IMR-90 (cell line): ENCODE measurements around the gene MEX3A.

Experiments used
- CTCF ChIP-seq: conservative IDR thresholded peaks from 2 replicates; pipeline ENCODE4 v1.5.1; 2012; ENCODE audit warnings: mild to moderate bottlenecking, low read depth, low read length, improper control_type of control experiment
- ELK1 ChIP-seq: fragments of 150-350 bp; IDR thresholded peaks from 2 replicates; pipeline ENCODE4 v1.6.1; 2016; ENCODE audit warnings: low read depth, mild to moderate bottlenecking, low read length, moderate library complexity, borderline replicate concordance
- MAFK ChIP-seq: IDR thresholded peaks from 2 replicates; pipeline ENCODE4 v1.6.1; 2012; ENCODE audit warnings: low read depth, low read length, improper control_type of control experiment
- MAZ ChIP-seq: IDR thresholded peaks from 2 replicates; pipeline ENCODE4 v1.6.1; 2012; ENCODE audit warnings: low read depth, mild to moderate bottlenecking, low read length, improper control_type of control experiment, moderate library complexity, borderline replicate concordance
- POLR2A ChIP-seq: IDR thresholded peaks from 2 replicates; pipeline ENCODE4 v1.6.1; 2012; ENCODE audit warnings: mild to moderate bottlenecking, low read depth, low read length
- RAD21 ChIP-seq: IDR thresholded peaks from 2 replicates; pipeline ENCODE4 v1.6.1; 2012; ENCODE audit warnings: low read length, improper control_type of control experiment
- SMC3 ChIP-seq: fragments of 150-350 bp; IDR thresholded peaks from 2 replicates; pipeline ENCODE4 v1.6.1; 2016; ENCODE audit warnings: low read depth, mild to moderate bottlenecking, antibody characterized with exemption, low read length, moderate library complexity
- TF ChIP-seq, protein P1 (sequence below): fragments of 150-350 bp; IDR thresholded peaks from 2 replicates; pipeline ENCODE4 v1.6.1; 2017; ENCODE audit warnings: mild to moderate bottlenecking, antibody characterized with exemption, low read length, low read depth

DNA sequence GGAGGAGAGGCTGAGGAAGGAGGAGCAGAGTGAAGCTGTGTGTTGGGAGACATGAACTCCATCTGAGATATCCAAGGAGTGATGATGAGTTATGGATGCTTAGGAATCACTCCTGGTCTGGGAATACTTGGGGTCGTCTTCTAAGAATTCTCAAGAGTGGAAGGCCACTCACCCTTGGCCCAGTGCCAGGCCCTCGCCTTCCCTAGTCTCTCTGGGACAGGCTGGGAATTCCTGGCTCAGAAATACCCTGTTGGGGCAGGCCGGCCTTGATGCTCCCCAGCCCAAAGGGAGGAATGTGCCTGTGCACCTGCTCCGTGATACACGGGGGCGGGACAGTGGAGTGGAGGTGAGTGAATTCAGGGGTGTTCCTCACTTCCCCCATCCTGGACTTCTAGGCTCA is 19.6 kb upstream of the MEX3A start:
- TF ChIP-seq POLR2A = 0 out of 2 replicates have a peak, but pooled peaks have one; percentile 2
- TF ChIP-seq CTCF = no peak
- no peak for TF ChIP-seq SMC3
- no peak for TF ChIP-seq MAFK
- no peak for TF ChIP-seq RAD21
- TF ChIP-seq, protein P1, sequence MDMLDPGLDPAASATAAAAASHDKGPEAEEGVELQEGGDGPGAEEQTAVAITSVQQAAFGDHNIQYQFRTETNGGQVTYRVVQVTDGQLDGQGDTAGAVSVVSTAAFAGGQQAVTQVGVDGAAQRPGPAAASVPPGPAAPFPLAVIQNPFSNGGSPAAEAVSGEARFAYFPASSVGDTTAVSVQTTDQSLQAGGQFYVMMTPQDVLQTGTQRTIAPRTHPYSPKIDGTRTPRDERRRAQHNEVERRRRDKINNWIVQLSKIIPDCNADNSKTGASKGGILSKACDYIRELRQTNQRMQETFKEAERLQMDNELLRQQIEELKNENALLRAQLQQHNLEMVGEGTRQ = no peak
- no peak for TF ChIP-seq ELK1
- no peak for TF ChIP-seq MAZ
